Naive thymus-derived CD4-positive, alpha-beta T cell (primary cell): ENCODE data around the gene LEF1. TPM values are rescaled to one million over a fixed set of nuclear protein-coding genes. Genes with fewer than 3 reads are reported as not detected.

Experiments used
- ATAC-seq: fragments of 150-1000 bp; cut with Tn5 transposase; 2 replicates; pipeline ENCODE4 v1.10.0; 2021; ENCODE audit warnings: mild to moderate bottlenecking, moderate library complexity
- CTCF ChIA-PET: fragments of 350-600 bp; sonication (Branson Sonifier 250); formaldehyde crosslinking; loops from one replicate; lab custom pipeline; 2021; ENCODE audit warnings: antibody characterized with exemption; lab: Charles Lee
- POLR2A ChIA-PET: fragments of 350-600 bp; sonication (Branson Sonifier 250); formaldehyde crosslinking; loops from one replicate; lab custom pipeline; 2021; ENCODE audit warnings: antibody characterized with exemption, inconsistent platforms; lab: Charles Lee
- DNase-seq, 9 donors: peaks; one replicate each; pipeline versions ENCODE4 v3.0.0 to v3.0.0-alpha.2; 2020 to 2022; ENCODE audit warnings: mixed read lengths in 1 of 9
- H3K27ac ChIP-seq: one replicate; pipeline ENCODE4 v1.7.0; 2013; ENCODE audit warnings: mild to moderate bottlenecking, low read depth, low read length, moderate library complexity
- H3K27me3 ChIP-seq, 2 donors: one replicate each; pipeline ENCODE4 v1.7.0; 2013; ENCODE audit warnings: low read length in 2 of 2, mild to moderate bottlenecking in 2 of 2, moderate library complexity in 2 of 2; ENCODE audit not compliant: control insufficient read depth in 2 of 2, insufficient read depth in 2 of 2
- H3K36me3 ChIP-seq, 3 experiments: 1 replicate in 2 of 3; 2 replicates in 1 of 3; pipeline ENCODE4 v1.7.0; 2013; ENCODE audit warnings: low read length in 3 of 3, mild to moderate bottlenecking in 3 of 3, moderate library complexity in 1 of 3; ENCODE audit not compliant: insufficient read depth in 3 of 3, control insufficient read depth in 2 of 3
- H3K4me1 ChIP-seq, 2 donors: one replicate each; pipeline ENCODE4 v1.7.0; 2013; ENCODE audit warnings: low read length in 2 of 2, mild to moderate bottlenecking in 2 of 2, moderate library complexity in 1 of 2; ENCODE audit not compliant: control insufficient read depth in 2 of 2, insufficient read depth in 2 of 2
- H3K4me3 ChIP-seq: 2 replicates; pipeline ENCODE4 v1.7.0; 2013; ENCODE audit warnings: mild to moderate bottlenecking, low read length
- H3K9me3 ChIP-seq, 3 experiments: 1 replicate in 2 of 3; 2 replicates in 1 of 3; pipeline ENCODE4 v1.7.0; 2013; ENCODE audit warnings: low read length in 3 of 3; ENCODE audit not compliant: control insufficient read depth in 2 of 3
- H3K27ac Mint-ChIP-seq, 9 donors: one replicate each; pipeline ENCODE4 v1.8.0; 2020 to 2022; ENCODE audit warnings: mixed read lengths in 9 of 9, mild to moderate bottlenecking in 8 of 9, moderate library complexity in 5 of 9, inconsistent platforms in 2 of 9
- H3K27me3 Mint-ChIP-seq, 5 donors: one replicate each; pipeline ENCODE4 v1.8.0; 2021 to 2022; ENCODE audit warnings: mixed read lengths in 5 of 5, mild to moderate bottlenecking in 1 of 5
- H3K36me3 Mint-ChIP-seq, 5 donors: one replicate each; pipeline ENCODE4 v1.8.0; 2020 to 2022; ENCODE audit warnings: mixed read lengths in 5 of 5, mild to moderate bottlenecking in 3 of 5, inconsistent platforms in 1 of 5
- H3K4me1 Mint-ChIP-seq, 7 donors: one replicate each; pipeline ENCODE4 v1.8.0; 2020 to 2022; ENCODE audit warnings: mixed read lengths in 7 of 7, mild to moderate bottlenecking in 3 of 7, inconsistent platforms in 1 of 7
- H3K4me3 Mint-ChIP-seq, 10 donors: one replicate each; pipeline ENCODE4 v1.8.0; 2020 to 2022; ENCODE audit warnings: mild to moderate bottlenecking in 10 of 10, mixed read lengths in 10 of 10, moderate library complexity in 6 of 10, inconsistent platforms in 2 of 10
- H3K9me3 Mint-ChIP-seq, 11 donors: one replicate each; pipeline ENCODE4 v1.8.0; 2020 to 2022; ENCODE audit warnings: mixed read lengths in 11 of 11, mild to moderate bottlenecking in 4 of 11, inconsistent platforms in 1 of 11, moderate library complexity in 1 of 11
- intact Hi-C, 2 donors: fragments of 100-400 bp; cut with micrococcal nuclease; formaldehyde crosslinking; loops; one replicate each; pipeline ENCODE4 v1.15.1; 2023
- polyA plus RNA-seq, 2 donors: library from polyadenylated mRNA; unstranded; fragments of 300-500 nt; fragmentation: Illumina TruSeq; gene quantifications; one replicate each; pipeline ENCODE4 v1.2.3, GENCODE V29; 2021
- total RNA-seq, 6 experiments: library from RNA in 5 of 6; stranded (reverse) in 5 of 6; gene quantifications; 1 replicate in 5 of 6; 2 replicates in 1 of 6; pipeline ENCODE4 v1.2.3 and lab custom pipeline; 2021 to 2026

The LEF1 gene
- total and polyA plus RNA-seq, 7 experiments from 2014 or later = 270 to 928 (median 674) TPM

DNA sequence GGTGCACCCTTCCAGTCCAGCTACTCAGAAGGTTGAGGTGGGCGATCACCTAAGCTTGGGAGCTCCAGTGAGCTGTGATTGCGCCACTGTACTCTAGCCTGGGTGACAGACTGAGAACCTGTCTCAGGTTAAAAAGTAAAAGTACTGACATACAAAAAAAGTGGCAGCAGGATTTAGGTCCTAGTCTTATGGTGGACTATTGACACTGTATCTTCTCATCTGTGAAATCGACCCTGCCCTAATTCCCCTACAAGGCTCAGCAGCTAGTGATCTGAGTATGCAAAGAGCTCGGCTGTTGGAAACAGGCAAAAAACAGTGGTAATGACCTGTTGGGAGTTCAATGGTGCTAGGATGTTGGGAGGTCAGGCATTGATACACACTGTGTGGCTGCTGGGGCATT, 57.0 kb downstream of the LEF1 start:
- H3K27me3 ChIP-seq = no peaks in the 10 kb centered on the region
- H3K27me3 Mint-ChIP-seq = no peaks in the 10 kb centered on the region
- peaks cover 76 to 98% of the 10 kb centered on the region in 2 donors for H3K4me1 ChIP-seq
- no peak overlapping the region for H3K4me3 ChIP-seq
- H3K4me1 Mint-ChIP-seq = peaks cover 77 to 100% (median 98%) of the 10 kb centered on the region in 7 donors
- no peaks in the 10 kb centered on the region for H3K9me3 ChIP-seq
- ATAC-seq = no peak
- no peak for DNase-seq
- peak overlapping the region; percentile 43 to 89 (median 71) for H3K4me3 Mint-ChIP-seq
- H3K36me3 Mint-ChIP-seq = peaks cover 10 to 66% (median 38%) of the 10 kb centered on the region in 5 donors
- intact Hi-C loops = loop anchor here (2.0 to 5.0 kb wide), 5 partner anchors 15 to 371 kb away; no protein-coding TSS in a partner anchor
- POLR2A ChIA-PET = interaction anchor here (1.0 to 24.0 kb wide), 10 partner anchors 12 to 79 kb away, joined by 3 to 400 read pairs (median 9); partner anchors contain the start of gene LEF1
- peak overlapping the region; percentile 80 for H3K27ac ChIP-seq
- no peaks in the 10 kb centered on the region for H3K9me3 Mint-ChIP-seq
- CTCF ChIA-PET = interaction anchor here (1.1 kb wide), 3 partner anchors 26 to 81 kb away, joined by 3 to 4 read pairs (median 3); no protein-coding TSS in a partner anchor
- H3K27ac Mint-ChIP-seq = peak overlapping the region; percentile 65 to 98 (median 90)
- H3K36me3 ChIP-seq = peaks cover 0 to 14% (median 13%) of the 10 kb centered on the region in 3 experiments

- Mint-ChIP-seq H3K27ac (peak overlapping the region; percentile 84 to 98 (median 90)), H3K4me3 (peak overlapping the region; percentile 69 to 89 (median 78)), H3K4me1 (peaks cover 74 to 100% (median 98%) of the 10 kb centered on the region in 7 donors), H3K27me3 (no peaks in the 10 kb centered on the region), H3K9me3 (peaks cover 0 to 4% (median 0%) of the 10 kb centered on the region in 11 donors), H3K36me3 (peaks cover 14 to 69% (median 41%) of the 10 kb centered on the region in 5 donors)
- DNase-seq = no peak
- CTCF ChIA-PET = interaction anchor here (1.0 kb wide), 1 partner anchor 9 kb away, joined by 3 read pairs; no protein-coding TSS in a partner anchor
- no peak for ATAC-seq
- Histone ChIP-seq H3K36me3 (peaks cover 0 to 23% (median 14%) of the 10 kb centered on the region in 3 experiments), H3K27ac (peak overlapping the region; percentile 80), H3K9me3 (no peaks in the 10 kb centered on the region), H3K27me3 (no peaks in the 10 kb centered on the region), H3K4me3 (peak overlapping the region; percentile 5), H3K4me1 (peaks cover 73 to 98% of the 10 kb centered on the region in 2 donors)
- POLR2A ChIA-PET = interaction anchor here (1.2 to 24.0 kb wide), 5 partner anchors 10 to 57 kb away, joined by 3 to 400 read pairs (median 160); partner anchors contain the start of gene LEF1
- intact Hi-C loops = loop anchor here (5.0 kb wide), 2 partner anchors 38 to 372 kb away; no protein-coding TSS in a partner anchor
Observed at GRCh38 chr4:108110450-108110849, 58.3 kb downstream of the LEF1 start.

DNA sequence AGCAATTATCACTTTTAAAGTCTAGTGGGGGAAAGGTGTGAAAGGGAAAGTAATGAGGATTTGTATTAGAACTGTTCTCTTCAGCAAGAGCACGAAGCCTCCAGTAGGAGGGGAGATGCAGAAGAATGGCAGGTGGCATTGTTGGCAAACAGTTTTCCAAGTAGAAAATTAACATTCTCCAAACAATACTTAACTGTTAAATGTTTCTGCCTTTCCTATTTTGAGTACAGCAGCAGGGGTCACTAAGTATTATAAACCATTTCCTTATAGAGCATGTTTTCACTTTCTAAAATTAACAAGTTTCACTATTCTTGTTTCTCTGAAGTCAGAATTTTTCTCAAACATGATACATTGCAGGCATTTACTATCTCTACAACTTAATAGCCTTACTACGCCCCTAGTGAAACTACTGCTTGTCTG, 58.7 kb downstream of the LEF1 start:
- intact Hi-C loops = loop anchor here (2.0 to 5.0 kb wide), 7 partner anchors 29 to 463 kb away; partner anchors contain the start of gene PAPSS1 (in 1 of the 2)
- Histone ChIP-seq H3K9me3 (no peaks in the 10 kb centered on the region), H3K27me3 (no peaks in the 10 kb centered on the region), H3K27ac (peak overlapping the region; percentile 80), H3K36me3 (peaks cover 0 to 23% (median 12%) of the 10 kb centered on the region in 3 experiments), H3K4me3 (peak overlapping the region; percentile 7), H3K4me1 (peaks cover 72 to 98% of the 10 kb centered on the region in 2 donors)
- H3K4me3 Mint-ChIP-seq = peak overlapping the region; percentile 69 to 89 (median 78)
- ATAC-seq (no peak), DNase-seq (no peak)
- CTCF ChIA-PET = no interaction called here
- no peaks in the 10 kb centered on the region for H3K27me3 Mint-ChIP-seq
- H3K4me1 Mint-ChIP-seq = peaks cover 70 to 97% (median 95%) of the 10 kb centered on the region in 7 donors
- POLR2A ChIA-PET = interaction anchor here (0.9 to 24.0 kb wide), 6 partner anchors 10 to 56 kb away, joined by 3 to 400 read pairs (median 82); partner anchors contain the start of gene LEF1
- peak overlapping the region; percentile 84 to 98 (median 90) for H3K27ac Mint-ChIP-seq
- peaks cover 0 to 4% (median 0%) of the 10 kb centered on the region in 11 donors for H3K9me3 Mint-ChIP-seq
- peaks cover 14 to 70% (median 42%) of the 10 kb centered on the region in 5 donors for H3K36me3 Mint-ChIP-seq

DNA sequence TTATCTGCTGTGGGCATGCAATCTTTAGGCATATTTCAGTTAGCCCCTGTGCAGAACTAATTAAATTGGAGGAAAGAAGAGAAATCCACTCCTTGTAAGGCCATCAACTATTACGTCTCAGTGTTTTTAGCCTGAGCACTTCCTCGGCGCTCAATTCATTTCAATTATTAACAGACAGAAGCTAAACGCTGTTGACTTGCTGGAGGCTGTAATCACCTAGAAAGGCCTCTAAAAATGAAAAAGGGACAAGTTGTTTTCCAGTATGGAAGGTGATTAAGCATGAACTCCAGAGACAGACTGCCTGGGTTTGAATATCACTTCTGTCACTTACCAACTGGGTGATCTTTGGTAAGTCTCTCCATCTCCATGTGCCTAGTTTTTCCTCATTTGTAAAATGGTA, 59.6 kb downstream of the LEF1 start:
- peaks cover 63 to 95% of the 10 kb centered on the region in 2 donors for H3K4me1 ChIP-seq
- peak overlapping the region; percentile 84 to 98 (median 90) for H3K27ac Mint-ChIP-seq
- H3K27me3 Mint-ChIP-seq = no peaks in the 10 kb centered on the region
- intact Hi-C loops = loop anchor here (2.0 to 5.0 kb wide), 5 partner anchors 28 to 464 kb away; partner anchors contain the start of gene PAPSS1 (in 1 of the 2)
- H3K27ac ChIP-seq = peak overlapping the region; percentile 80
- H3K4me3 Mint-ChIP-seq = peak overlapping the region; percentile 61 to 89 (median 78)
- ChIA-PET CTCF (interaction anchor here (0.7 to 1.8 kb wide), 7 partner anchors 9 to 77 kb away, joined by 3 to 6 read pairs (median 4); no protein-coding TSS in a partner anchor), POLR2A (interaction anchor here (0.5 to 24.0 kb wide), 17 partner anchors 9 to 65 kb away, joined by 3 to 400 read pairs (median 7); partner anchors contain the start of gene LEF1)
- peaks cover 0 to 27% (median 9%) of the 10 kb centered on the region in 3 experiments for H3K36me3 ChIP-seq
- H3K9me3 ChIP-seq = no peaks in the 10 kb centered on the region
- DNase-seq (no peak), ATAC-seq (no peak)
- peaks cover 65 to 97% (median 93%) of the 10 kb centered on the region in 7 donors for H3K4me1 Mint-ChIP-seq
- peaks cover 17 to 65% (median 44%) of the 10 kb centered on the region in 5 donors for H3K36me3 Mint-ChIP-seq
- peaks cover 0 to 4% (median 0%) of the 10 kb centered on the region in 11 donors for H3K9me3 Mint-ChIP-seq
- no peaks in the 10 kb centered on the region for H3K27me3 ChIP-seq
- peak overlapping the region; percentile 17 for H3K4me3 ChIP-seq

DNA sequence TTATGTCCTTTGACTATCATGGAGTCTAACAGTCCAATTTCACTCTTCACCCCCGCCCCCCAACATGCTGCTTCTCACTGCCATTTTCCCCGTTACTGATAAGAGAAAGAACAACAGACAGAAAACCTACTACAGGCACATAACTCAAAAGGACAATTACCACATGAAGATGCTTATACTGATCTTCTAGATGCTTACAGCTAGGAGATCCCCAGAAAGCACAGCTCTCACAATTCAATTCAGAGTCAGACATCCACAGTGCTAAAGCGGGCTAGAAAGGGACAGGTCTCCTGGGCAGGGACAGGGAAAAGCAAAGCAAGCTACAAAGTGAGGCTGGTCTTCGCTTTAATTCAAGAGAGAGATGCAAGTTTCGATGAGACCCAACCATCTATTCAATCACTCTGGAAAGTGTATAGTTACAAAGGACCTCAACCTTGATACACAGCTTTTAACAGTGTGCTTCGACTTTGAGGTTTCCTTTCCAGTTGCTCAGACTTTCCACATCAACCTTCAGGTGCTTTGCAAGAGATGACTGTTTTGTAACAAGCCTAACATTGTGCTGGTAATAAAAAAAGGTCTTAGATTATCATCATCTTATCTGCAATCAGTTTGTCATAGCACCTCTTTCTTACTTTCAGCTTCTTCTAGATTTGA, 60.9 kb downstream of the LEF1 start:
- H3K36me3 Mint-ChIP-seq = peaks cover 17 to 64% (median 50%) of the 10 kb centered on the region in 5 donors
- Histone ChIP-seq H3K27me3 (no peaks in the 10 kb centered on the region), H3K9me3 (no peaks in the 10 kb centered on the region), H3K27ac (peak overlapping the region; percentile 80), H3K4me3 (peak overlapping the region; percentile 31), H3K36me3 (peaks cover 0 to 27% (median 9%) of the 10 kb centered on the region in 3 experiments), H3K4me1 (peaks cover 53 to 95% of the 10 kb centered on the region in 2 donors)
- peak overlapping the region; percentile 84 to 98 (median 90) for H3K27ac Mint-ChIP-seq
- ChIA-PET POLR2A (interaction anchor here (0.9 to 24.0 kb wide), 25 partner anchors 10 to 513 kb away, joined by 3 to 400 read pairs (median 7); partner anchors contain the start of genes LEF1 and RPL34), CTCF (interaction anchor here (0.6 to 1.9 kb wide), 15 partner anchors 9 to 77 kb away, joined by 3 to 8 read pairs (median 4); no protein-coding TSS in a partner anchor)
- H3K27me3 Mint-ChIP-seq = no peaks in the 10 kb centered on the region
- DNase-seq (peak in 8 of 9 donors; percentile 54 to 92 (median 74)), ATAC-seq (peak; percentile 84)
- H3K4me3 Mint-ChIP-seq = peak overlapping the region; percentile 48 to 89 (median 74)
- intact Hi-C loops = loop anchor here (1.0 to 5.0 kb wide), 12 partner anchors 8 to 465 kb away; partner anchors contain the start of genes LEF1 (in 1 of the 2) and PAPSS1 (in 1 of the 2)
- H3K4me1 Mint-ChIP-seq = peaks cover 63 to 97% (median 93%) of the 10 kb centered on the region in 7 donors
- H3K9me3 Mint-ChIP-seq = peaks cover 0 to 4% (median 0%) of the 10 kb centered on the region in 11 donors
